Measurements from ENCODE around the gene NDUFV1.
"Not testable (repeated sequence)": the region's sequence is repeated elsewhere in the genome, so short reads cannot be mapped to it uniquely, and the experiment has no call there.

The NDUFV1 gene

DNA sequence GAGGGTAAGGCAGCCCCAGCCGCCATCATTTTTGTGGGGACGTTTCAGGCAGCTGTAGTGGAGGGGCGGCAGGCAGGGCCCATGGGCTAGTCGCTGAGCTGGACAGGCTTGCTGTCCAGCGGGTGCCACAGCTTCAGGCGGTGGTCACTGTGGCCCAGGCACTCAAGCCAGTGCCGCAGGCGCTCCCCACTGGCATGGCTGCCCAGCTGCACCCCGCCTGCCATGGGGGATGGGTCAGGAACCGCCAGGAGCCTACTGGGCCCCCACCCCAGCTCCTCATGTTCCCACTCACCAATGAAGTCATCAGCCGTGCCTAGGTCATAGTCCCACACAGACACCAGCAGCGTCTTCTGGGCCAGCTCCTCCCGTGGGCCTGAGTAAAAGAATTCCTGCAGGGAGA is 6.0 kb downstream of the NDUFV1 start:
- DNase-seq = no peak

DNA sequence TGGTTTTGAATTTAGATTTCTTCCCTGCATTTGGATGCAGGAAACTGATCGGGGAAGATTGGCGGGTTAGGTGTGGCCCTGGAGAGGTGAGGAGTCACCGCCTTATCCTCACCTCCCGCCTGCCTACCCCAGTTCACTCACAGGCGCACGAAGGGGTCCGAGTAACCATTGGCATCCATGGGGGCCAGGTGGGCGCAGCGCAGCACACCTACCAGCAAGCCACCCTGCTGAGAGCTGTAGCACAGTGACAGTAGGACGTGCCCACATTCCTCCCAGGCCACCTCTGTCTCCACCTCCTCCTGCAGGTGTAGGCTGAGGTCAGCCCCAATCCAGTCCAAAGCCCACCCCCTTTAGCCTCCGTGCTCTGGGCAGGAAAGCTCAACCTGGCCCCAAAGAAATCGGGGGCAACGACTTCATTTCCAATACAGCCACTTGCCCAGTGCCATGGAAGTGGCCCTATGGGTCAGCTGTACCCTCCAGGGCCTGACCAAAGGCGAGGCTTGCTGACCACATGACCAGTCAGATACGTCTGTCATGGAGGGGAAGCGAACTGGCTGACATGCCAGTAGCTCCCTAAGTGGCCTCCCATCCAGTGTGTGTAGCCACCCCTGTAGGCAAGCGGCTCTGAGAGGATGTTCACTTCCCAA is 6.7 kb downstream of the NDUFV1 start:
- no peak for DNase-seq

DNA sequence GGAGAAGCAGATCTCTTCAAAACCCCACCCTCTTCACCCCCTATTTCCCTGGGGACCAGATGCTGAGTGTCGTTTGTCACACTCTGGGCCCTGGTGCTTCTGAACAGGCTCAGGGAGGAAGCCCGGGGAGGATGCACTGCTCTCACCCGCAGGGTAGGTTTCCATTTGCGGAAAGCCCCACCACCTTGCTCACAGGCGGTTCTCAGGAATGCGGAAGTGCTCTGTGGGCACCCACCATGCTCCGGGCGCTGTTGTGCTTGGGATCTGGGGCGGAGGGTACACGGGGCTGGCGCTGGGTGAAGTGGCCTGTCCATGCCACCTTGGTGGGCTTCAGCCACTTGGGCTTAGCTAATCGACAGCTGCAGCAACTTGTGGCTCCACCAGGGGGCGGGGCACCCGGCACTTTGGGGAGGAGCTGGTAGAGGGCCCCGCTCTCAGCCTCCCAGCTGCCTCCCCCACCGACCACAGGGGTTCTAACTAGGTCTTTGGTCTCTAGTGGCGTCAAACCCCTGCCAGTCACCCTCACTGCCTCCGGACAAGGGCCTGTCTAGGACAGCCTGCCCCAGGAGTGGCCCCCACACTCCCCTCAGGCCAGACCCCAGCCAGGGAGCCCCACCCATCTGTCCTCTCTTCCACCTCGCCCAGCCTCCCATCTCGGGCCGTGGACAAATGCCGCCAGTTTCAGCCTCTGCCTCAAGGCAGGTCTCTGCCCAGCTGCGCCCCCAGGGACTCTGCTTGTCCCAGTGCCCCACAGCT is 7.4 kb downstream of the NDUFV1 start:
- DNase-seq = no peak

GRCh38 chr11:67614730-67615714 is 8.3 kb downstream of the NDUFV1 start:
- DNase-seq = no peak

DNA sequence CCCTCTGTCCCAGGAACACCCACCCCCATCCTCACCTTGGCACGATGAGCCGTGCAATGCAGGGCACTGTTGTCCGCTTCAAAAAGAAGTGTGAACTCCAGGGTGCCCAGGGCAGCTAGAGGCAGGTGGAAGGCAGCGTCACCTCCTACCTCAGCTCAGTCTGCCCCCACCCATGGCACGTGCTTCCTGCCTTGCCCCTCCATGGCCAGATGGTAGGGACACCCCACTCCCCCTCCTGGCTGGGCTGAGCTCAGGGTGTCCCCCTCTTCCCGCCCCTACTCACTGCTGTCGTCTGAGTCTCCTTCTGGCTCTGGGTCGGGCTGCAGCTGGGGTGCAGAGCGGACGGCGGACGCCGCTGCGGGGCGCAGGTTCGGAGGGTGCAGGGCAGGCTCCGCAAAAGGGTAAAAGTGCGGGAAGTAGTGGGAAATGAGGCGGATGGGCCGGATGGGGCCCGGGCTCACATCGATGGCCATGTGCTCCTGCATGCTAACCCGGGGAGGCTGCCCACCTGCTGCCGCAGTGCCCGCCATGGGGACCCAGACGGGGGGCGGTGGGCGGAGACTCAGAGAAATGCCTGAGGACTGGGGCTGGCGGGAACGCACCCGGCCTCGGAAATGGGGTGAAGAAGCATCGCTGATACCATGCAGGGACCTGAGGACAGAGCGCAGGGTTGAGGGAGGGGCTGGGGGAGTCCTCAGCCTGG is 9.1 kb downstream of the NDUFV1 start:
- no peak for DNase-seq

DNA sequence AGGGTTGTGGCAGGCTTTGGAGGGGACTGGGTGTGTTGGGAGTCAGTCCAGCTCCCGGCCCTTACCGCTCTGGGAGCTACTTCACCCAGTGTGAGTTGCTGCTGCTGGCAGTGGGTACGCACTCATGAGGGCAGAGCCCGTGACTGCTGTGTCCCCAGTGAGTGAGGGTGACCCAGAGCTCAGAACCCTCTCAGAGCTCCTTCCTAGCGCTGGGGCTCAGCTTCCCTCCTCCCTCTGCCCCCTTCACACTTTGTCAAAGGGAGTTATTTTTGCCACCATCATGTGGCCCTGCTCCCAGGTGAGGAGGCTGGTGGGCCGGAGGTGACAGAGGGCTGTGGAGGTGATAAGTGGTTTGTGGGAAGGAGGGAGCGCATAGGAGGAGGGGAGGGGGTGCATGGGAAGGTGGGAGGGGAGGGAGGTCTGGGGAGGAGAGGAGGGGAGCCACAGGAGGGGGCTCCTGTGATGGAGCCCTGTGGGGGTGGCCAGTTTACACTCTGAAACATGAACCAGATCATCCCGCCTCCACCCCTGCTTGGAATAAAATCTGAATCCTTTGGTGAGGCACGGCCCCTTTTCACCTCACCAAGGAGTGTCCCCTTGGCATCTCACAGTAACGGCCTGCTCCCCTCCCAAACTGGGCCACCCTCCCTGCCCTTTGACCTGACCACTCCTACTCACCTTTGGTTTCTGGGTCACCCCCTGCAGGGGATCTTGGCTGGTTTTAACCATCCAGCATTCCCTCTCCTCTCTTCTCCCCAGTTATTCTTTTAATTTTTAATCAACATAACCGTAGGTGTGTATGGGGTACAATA is 9.9 kb downstream of the NDUFV1 start:
- DNase-seq = no peak

- no peak for DNase-seq
Observed at GRCh38 chr11:67617243-67617953, 10.7 kb downstream of the NDUFV1 start.

DNA sequence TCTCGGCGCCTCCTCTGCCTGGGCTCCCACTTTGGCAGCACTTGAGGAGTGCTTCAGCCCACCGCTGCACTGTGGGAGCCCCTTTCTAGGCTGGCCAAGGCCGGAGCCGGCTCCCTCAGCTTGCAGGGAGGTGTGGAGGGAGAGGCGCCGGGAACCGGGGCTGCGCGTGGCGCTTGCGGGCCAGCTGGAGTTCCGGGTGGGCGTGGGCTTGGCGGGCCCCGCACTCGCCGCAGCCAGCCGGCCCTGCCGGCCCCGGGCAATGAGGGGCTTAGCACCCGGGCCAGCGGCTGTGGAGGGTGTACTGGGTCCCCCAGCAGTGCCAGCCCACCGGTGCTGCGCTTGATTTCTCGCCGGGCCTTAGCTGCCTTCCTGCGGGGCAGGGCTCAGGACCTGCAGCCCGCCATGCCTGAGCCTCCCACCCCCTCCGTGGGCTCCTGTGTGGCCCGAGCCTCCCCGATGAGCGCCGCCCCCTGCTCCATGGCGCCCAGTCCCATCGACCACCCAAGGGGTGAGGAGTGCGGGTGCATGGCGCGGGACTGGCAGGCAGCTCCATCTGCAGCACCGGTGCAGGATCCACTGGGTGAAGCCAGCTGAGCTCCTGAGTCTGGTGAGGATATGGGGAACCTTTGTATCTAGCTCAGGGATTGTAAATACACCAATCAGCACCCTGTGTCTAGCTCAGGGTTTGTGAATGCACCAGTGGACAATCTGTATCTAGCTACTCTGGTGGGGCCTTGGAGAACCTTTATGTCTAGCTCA is 12.3 kb downstream of the NDUFV1 start:
- DNase-seq = not testable (repeated sequence)

DNA sequence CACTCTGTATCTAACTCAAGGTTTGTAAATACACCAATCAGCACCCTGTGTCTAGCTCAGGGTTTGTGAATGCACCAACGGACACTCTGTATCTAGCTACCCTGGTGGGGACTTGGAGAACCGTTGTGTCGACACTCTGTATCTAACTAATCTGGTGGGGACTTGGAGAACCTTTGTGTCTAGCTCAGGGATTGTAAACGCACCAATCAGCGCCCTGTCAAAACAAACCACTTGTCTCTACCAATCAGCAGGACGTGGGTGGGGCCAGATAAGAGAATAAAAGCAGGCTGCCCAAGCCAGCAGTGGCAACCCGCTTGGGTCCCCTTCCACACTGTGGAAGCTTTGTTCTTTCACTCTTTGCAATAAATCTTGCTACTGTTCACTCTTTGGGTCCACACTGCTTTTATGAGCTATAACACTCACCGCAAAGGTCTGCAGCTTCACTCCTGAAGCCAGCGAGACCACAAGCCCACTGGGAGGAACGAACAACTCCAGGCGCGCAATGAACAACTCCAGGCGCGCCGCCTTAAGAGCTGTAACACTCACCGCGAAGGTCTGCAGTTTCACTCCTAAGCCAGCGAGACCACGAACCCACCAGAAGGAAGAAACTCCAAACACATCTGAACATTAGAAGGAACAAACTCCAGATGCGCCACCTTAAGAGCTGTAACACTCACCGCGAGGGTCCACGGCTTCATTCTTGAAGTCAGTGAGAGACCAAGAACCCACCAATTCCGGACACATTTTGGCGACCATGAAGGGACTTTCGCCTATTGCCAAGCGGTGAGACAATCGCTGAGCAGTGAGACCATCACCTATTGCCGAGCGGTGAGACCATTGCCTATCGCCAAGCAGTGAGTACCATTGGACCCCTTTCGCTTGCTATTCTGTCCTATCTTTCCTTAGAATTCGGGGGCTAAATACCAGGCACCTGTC is 13.2 kb downstream of the NDUFV1 start:
- not testable (repeated sequence) for DNase-seq

DNA sequence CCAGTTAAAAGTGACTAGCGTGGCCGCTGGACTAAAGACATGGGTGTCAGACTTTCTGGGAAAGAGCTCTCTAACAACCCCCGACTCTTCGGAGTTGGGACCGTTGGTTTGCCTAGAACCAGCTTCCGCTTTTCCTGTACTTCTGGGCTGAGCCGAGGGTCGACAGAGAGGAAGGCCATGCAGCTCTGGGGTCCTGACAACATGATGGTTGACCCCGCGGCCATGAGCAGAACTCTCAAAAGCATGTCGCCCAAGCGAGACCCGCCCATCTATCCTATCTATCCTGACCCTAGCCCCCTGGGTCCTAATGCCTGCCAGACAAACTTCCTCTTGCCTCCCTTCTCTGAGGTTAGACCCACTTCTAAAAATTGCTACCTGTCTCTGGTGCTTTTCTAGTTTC is 13.9 kb downstream of the NDUFV1 start:
- DNase-seq = not testable (repeated sequence)

DNA sequence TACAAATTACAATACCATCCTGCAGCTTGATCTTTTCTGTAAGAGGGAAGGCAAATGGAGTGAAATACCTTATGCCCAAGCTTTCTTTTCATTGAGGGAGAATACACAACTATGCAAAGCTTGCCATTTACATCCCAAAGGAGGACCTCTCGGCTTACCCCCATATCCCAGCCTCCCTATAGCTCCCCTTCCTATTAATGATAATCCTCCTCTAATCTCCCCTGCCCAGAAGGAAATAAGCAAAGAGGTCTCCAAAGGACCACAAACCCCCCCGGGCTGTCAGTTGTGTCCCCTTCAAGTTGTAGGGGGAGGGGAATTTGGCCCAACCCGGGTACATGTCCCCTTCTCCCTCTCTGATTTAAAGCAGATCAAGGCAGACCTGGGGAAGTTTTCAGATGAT is 15.2 kb downstream of the NDUFV1 start:
- DNase-seq = not testable (repeated sequence)

DNA sequence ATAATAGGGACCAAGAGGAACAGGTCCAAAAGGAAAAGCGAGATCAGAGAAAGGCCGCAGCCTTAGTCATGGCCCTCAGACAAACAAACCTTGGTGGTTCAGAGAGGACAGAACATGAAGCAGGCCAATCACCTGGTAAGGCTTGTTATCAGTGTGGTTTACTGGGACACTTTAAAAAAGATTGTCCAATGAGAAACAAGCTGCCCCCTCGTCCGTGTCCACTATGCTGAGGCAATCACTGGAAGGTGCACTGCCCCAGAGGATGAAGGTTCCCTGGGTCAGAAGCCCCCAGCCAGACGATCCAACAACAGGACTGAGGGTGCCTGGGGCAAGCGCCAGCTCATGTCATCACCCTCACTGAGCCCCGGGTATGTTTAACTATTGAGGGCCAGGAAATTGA is 16.2 kb downstream of the NDUFV1 start:
- not testable (repeated sequence) for DNase-seq

DNA sequence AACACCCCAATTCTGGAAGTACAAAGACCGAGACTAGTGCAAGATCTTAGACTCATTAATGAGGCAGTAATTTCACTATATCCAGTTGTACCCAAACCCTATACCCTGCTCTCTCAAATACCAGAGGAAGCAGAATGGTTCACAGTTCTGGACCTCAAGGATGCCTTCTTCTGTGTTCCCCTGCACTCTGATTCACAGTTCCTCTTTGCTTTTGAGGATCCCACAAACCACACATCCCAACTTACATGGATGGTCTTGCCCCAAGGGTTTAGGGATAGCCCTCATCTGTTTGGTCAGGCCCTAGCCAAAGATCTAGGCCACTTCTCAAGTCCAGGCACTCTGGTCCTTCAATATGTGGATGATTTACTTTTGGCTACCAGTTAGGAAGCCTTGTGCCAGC is 17.1 kb downstream of the NDUFV1 start:
- not testable (repeated sequence) for DNase-seq

GRCh38 chr11:67626131-67626833 is 19.5 kb downstream of the NDUFV1 start:
- DNase-seq = not testable (repeated sequence)

- DNase-seq = no peak
Observed at GRCh38 chr11:67626970-67627369, 20.2 kb downstream of the NDUFV1 start.

GRCh38 chr11:67627441-67627811 is 20.7 kb downstream of the NDUFV1 start:
- DNase-seq = no peak

GRCh38 chr11:67627812-67628624 is 21.3 kb downstream of the NDUFV1 start:
- no peak for DNase-seq
